Mesenchymal stem cell (in vitro differentiated cells and primary cell): ENCODE measurements around the gene NDUFS6.
"Not testable (repeated sequence)": the region's sequence is repeated elsewhere in the genome, so short reads cannot be mapped to it uniquely, and the experiment has no call there.

Experiments used
- DNase-seq: peaks from one replicate; pipeline ENCODE4 v3.0.0-alpha.2; 2013
- H2AFZ ChIP-seq: one replicate; pipeline ENCODE4 v1.6.1; 2013; ENCODE audit warnings: low read depth, mild to moderate bottlenecking, control low read depth, inconsistent platforms, low read length, moderate library complexity
- H2AK5ac ChIP-seq: 2 replicates; pipeline ENCODE4 v1.6.1; 2013; ENCODE audit warnings: low read length, moderate library complexity, mild to moderate bottlenecking, inconsistent platforms; ENCODE audit not compliant: severe bottlenecking
- H2BK120ac ChIP-seq: one replicate; pipeline ENCODE4 v1.6.1; 2013; ENCODE audit warnings: low read depth, mild to moderate bottlenecking, inconsistent platforms, low read length, moderate library complexity
- H2BK12ac ChIP-seq, 2 experiments: one replicate each; pipeline ENCODE4 v1.6.1; 2013; ENCODE audit warnings: inconsistent platforms in 2 of 2, low read length in 2 of 2, mild to moderate bottlenecking in 2 of 2, moderate library complexity in 2 of 2, control low read depth in 1 of 2
- H2BK15ac ChIP-seq: one replicate; pipeline ENCODE4 v1.6.1; 2013; ENCODE audit warnings: mild to moderate bottlenecking, low read depth, inconsistent platforms; ENCODE audit not compliant: poor library complexity, severe bottlenecking
- H2BK5ac ChIP-seq: 2 replicates; pipeline ENCODE4 v1.6.1; 2013; ENCODE audit warnings: low read depth, mild to moderate bottlenecking, low read length, control low read depth, inconsistent platforms; ENCODE audit not compliant: poor library complexity, severe bottlenecking
- H3K14ac ChIP-seq, 2 experiments: one replicate each; pipeline ENCODE4 v1.6.1; 2013; ENCODE audit warnings: inconsistent platforms in 2 of 2, low read length in 2 of 2, control low read depth in 1 of 2, mild to moderate bottlenecking in 1 of 2, moderate library complexity in 1 of 2
- H3K18ac ChIP-seq, 2 experiments: one replicate each; pipeline ENCODE4 v1.6.1; 2013; ENCODE audit warnings: inconsistent platforms in 2 of 2, low read length in 2 of 2, control low read depth in 1 of 2, low read depth in 1 of 2, mild to moderate bottlenecking in 1 of 2
- H3K23ac ChIP-seq, 2 experiments: one replicate each; pipeline ENCODE4 v1.6.1; 2013; ENCODE audit warnings: inconsistent platforms in 2 of 2, low read length in 2 of 2, mild to moderate bottlenecking in 2 of 2, moderate library complexity in 2 of 2, control low read depth in 1 of 2
- H3K27ac ChIP-seq: 2 replicates; pipeline ENCODE4 v1.5.1; 2013; ENCODE audit warnings: mild to moderate bottlenecking, moderate library complexity, low read length, control low read depth, inconsistent platforms; ENCODE audit not compliant: poor library complexity, severe bottlenecking
- H3K27me3 ChIP-seq, 2 experiments: 2 replicates each; pipeline versions ENCODE4 v1.6.1 to v1.7.0; 2013; ENCODE audit warnings: low read length in 2 of 2, mild to moderate bottlenecking in 2 of 2, moderate library complexity in 2 of 2, control low read depth in 1 of 2, inconsistent platforms in 1 of 2; ENCODE audit not compliant: control insufficient read depth in 1 of 2, insufficient read depth in 1 of 2
- H3K36me3 ChIP-seq, 2 experiments: 2 replicates each; pipeline versions ENCODE4 v1.6.1 to v1.7.0; 2013; ENCODE audit warnings: low read length in 2 of 2, control low read depth in 1 of 2, inconsistent platforms in 1 of 2, low read depth in 1 of 2, mild to moderate bottlenecking in 1 of 2; ENCODE audit not compliant: insufficient read depth in 2 of 2, control insufficient read depth in 1 of 2
- H3K4ac ChIP-seq, 2 experiments: one replicate each; pipeline ENCODE4 v1.6.1; 2013; ENCODE audit warnings: inconsistent platforms in 2 of 2, low read length in 2 of 2, mild to moderate bottlenecking in 2 of 2, moderate library complexity in 2 of 2, control low read depth in 1 of 2, low read depth in 1 of 2
- H3K4me1 ChIP-seq: 2 replicates; pipeline ENCODE4 v1.6.1; 2013; ENCODE audit warnings: low read depth, low read length, control low read depth; ENCODE audit not compliant: control insufficient read depth, insufficient read depth
- H3K4me2 ChIP-seq: 2 replicates; pipeline ENCODE4 v1.6.1; 2013; ENCODE audit warnings: low read length, mild to moderate bottlenecking, inconsistent platforms; ENCODE audit not compliant: poor library complexity, severe bottlenecking
- H3K4me3 ChIP-seq, 2 experiments: 2 replicates each; pipeline versions ENCODE4 v1.5.1 to v1.7.0; 2013; ENCODE audit warnings: low read length in 2 of 2, mild to moderate bottlenecking in 2 of 2, control low read depth in 1 of 2, low read depth in 1 of 2; ENCODE audit not compliant: insufficient read depth in 1 of 2
- H3K79me1 ChIP-seq: replicated peaks from 2 replicates; pipeline ENCODE4 v1.6.1; 2013; ENCODE audit warnings: mild to moderate bottlenecking, control low read depth, low read length, inconsistent platforms; ENCODE audit not compliant: poor library complexity, severe bottlenecking
- H3K9ac ChIP-seq: 2 replicates; pipeline ENCODE4 v1.7.0; 2013; ENCODE audit warnings: mild to moderate bottlenecking, low read length, moderate library complexity
- H3K9me3 ChIP-seq: 2 replicates; pipeline ENCODE4 v1.7.0; 2013; ENCODE audit warnings: mild to moderate bottlenecking, low read length; ENCODE audit not compliant: control insufficient read depth
- H4K8ac ChIP-seq: one replicate; pipeline ENCODE4 v1.6.1; 2013; ENCODE audit warnings: inconsistent platforms, mild to moderate bottlenecking, low read length, moderate library complexity
- H4K91ac ChIP-seq: one replicate; pipeline ENCODE4 v1.6.1; 2013; ENCODE audit warnings: mild to moderate bottlenecking, low read length, inconsistent platforms
- WGBS: methylation state at CpG from one replicate; pipeline ENCODE4 v1.1.7; 2013; ENCODE audit warnings: mixed read lengths; 5-methylcytosine and 5-hydroxymethylcytosine counted together

NDUFS6 gene

DNA sequence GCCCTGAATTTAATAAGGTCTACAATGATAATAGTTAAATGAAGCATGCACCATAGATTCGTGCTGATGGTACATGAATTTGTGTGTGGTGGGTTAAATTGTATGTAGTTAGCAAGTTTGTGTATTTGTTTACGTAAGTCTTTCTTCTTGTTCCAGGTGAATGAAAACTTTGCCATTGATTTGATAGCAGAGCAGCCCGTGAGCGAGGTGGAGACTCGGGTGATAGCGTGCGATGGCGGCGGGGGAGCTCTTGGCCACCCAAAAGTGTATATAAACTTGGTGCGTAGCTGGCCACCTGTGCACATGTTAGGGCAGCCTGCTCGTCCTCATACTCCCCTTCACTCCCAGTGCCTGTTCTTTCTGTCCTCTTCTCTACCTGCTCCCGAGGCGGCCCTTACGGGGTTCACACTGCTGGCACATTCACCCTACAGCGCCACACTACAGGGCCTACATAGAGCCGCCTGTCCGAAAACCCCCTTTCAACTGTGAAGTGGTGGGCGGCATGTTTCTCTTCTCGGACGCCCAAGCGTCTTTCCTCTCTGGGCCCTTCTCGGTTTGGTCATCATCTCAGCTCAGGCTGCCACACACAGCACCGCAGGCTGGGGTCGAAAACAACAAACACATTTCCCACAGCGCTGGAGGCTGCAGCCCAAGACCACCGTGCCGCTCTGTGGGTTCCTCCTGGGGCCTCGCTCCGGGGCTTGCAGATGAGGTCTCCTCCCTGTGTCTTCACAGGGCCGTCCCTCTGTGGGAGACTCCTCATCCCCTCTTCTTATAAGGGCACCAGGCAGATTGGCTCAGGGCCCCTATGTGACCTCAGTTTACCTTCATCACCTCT, 13.2 kb downstream of the NDUFS6 start:
- H3K23ac ChIP-seq = no peak overlapping the region
- peaks cover 67 to 95% of the 10 kb centered on the region in 2 experiments for H3K36me3 ChIP-seq
- no peak overlapping the region for H2AFZ ChIP-seq

DNA sequence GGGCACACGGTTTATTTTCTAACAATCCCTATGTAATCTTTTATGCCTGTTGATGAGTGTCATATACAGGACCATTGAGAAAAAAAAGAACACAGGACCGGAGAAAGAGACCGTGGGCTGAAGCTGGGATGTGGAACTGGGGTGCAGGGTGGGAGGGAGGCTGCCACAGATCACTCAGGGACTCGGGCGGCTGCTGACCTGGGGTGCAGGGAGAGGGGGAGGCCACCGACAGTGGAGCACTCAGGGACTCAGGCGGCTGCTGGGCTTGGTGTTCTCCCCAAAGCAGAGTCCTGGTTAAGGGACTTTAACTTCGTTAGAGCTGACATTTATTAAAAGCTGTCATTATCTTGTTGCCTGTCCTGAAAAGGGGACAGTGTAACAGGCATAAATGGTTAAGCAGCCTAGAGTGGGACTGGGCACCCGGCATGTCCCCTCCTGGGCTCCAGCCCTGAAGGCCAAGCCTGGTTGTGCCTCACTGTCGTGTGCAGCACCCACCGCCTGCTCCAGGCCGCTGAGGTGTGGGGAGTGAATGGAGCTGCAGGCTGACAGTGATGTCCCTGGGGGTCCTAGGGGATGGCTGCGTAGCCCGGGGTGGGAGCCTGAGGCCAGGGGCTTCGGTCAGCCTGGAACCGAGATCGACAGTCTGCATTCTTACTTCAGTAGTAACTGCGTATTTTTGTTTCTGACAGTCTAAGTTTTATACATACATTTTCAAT, 14.0 kb downstream of the NDUFS6 start:
- Histone ChIP-seq H2AFZ (no peak overlapping the region), H3K27ac (no peak overlapping the region), H2BK12ac (no peak overlapping the region), H3K18ac (no peak overlapping the region), H3K4me2 (no peak overlapping the region), H4K91ac (no peak overlapping the region), H3K79me1 (peaks cover 41% of the 10 kb centered on the region), H3K9ac (no peak overlapping the region), H3K27me3 (no peaks in the 10 kb centered on the region), H2BK15ac (no peak overlapping the region), H3K36me3 (peaks cover 59 to 95% of the 10 kb centered on the region in 2 experiments), H3K14ac (no peak overlapping the region), H2BK120ac (no peak overlapping the region), H3K4me3 (no peak overlapping the region), H4K8ac (no peak overlapping the region), H3K4ac (no peak overlapping the region), H3K23ac (no peak overlapping the region), H2AK5ac (no peak overlapping the region), H3K9me3 (no peaks in the 10 kb centered on the region), H2BK5ac (no peak overlapping the region), H3K4me1 (no peaks in the 10 kb centered on the region)
- DNase-seq = no peak
- WGBS = 97% methylated on average over 14 of the region's 18 CpGs

More for the DNA sequence above, 13.2 kb downstream of the NDUFS6 start:
- Histone ChIP-seq H2BK12ac (no peak overlapping the region), H2BK15ac (no peak overlapping the region), H4K91ac (no peak overlapping the region), H2BK5ac (no peak overlapping the region), H4K8ac (no peak overlapping the region), H3K9ac (no peak overlapping the region), H3K9me3 (no peaks in the 10 kb centered on the region), H3K14ac (no peak overlapping the region), H3K27me3 (no peaks in the 10 kb centered on the region), H3K4ac (no peak overlapping the region), H3K18ac (no peak overlapping the region), H3K4me3 (no peak overlapping the region), H2AK5ac (no peak overlapping the region), H3K4me1 (peaks cover under 1% of the 10 kb centered on the region), H3K79me1 (peaks cover 44% of the 10 kb centered on the region), H3K27ac (no peak overlapping the region), H3K4me2 (no peak overlapping the region), H2BK120ac (no peak overlapping the region)
- DNase-seq = no peak
- 97% methylated on average over 30 of the region's 30 CpGs for whole genome bisulfite sequencing

DNA sequence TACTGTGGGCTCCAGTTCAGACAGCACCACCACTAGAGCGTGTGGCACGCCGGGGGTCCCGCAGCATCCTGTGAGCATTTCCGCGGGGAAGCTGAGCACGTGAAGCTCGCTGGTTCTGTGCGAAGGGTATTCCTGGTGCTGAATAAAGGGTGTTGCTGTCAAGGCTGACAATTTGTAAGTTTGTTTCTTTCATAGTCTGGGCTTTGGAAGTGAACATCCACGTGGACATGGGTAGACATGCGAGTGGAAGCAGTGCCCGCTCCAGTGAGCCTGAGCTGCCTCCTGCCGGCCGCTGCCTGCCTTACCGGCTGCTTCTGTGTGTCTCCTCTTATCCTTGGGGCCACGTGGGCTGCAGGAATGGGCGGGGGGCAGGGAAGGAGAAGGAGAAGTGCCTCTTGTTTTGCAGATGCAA, 14.7 kb downstream of the NDUFS6 start:
- WGBS = 93% methylated on average over 17 of the region's 17 CpGs
- H2BK5ac ChIP-seq = no peak overlapping the region
- H2AK5ac ChIP-seq = no peak overlapping the region
- no peak overlapping the region for H2AFZ ChIP-seq
- peaks cover 59 to 95% of the 10 kb centered on the region in 2 experiments for H3K36me3 ChIP-seq
- H3K27ac ChIP-seq = no peak overlapping the region
- H3K4me3 ChIP-seq = no peak overlapping the region
- H3K4me2 ChIP-seq = no peak overlapping the region
- H3K4ac ChIP-seq = no peak overlapping the region
- no peaks in the 10 kb centered on the region for H3K4me1 ChIP-seq
- H4K8ac ChIP-seq = no peak overlapping the region
- no peak overlapping the region for H2BK12ac ChIP-seq
- H3K14ac ChIP-seq = no peak overlapping the region
- H3K9me3 ChIP-seq = no peaks in the 10 kb centered on the region
- H4K91ac ChIP-seq = no peak overlapping the region
- peaks cover 42% of the 10 kb centered on the region for H3K79me1 ChIP-seq
- H3K18ac ChIP-seq = no peak overlapping the region
- no peak overlapping the region for H3K9ac ChIP-seq
- no peak overlapping the region for H2BK120ac ChIP-seq
- DNase-seq = no peak
- no peak overlapping the region for H3K23ac ChIP-seq
- no peaks in the 10 kb centered on the region for H3K27me3 ChIP-seq
- no peak overlapping the region for H2BK15ac ChIP-seq

DNA sequence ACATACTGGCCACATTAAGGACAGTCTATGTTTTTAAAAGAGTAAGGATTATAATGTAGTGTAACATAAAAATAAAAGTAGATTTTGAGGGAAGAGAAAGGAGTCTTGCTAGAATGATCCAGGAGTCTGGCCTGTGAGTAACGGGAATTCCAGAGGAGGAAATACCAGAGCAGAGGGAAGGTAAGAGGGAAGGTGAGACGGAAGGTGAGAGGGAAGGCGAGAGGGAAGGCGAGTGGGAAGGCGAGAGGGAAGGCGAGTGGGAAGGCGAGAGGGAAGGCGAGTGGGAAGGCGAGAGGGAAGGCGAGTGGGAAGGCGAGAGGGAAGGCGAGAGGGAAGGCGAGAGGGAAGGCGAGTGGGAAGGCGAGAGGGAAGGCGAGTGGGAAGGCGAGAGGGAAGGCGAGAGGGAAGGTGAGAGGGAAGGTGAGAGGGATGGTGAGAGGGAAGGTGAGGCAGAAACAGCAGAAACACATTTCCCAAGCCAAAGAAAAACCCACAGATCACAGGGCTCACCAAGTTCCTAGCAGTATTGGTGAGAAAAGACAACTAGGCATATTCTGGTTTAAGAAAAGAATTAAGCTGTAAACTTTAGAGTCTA, 15.4 kb downstream of the NDUFS6 start:
- H2BK120ac ChIP-seq, H2BK5ac ChIP-seq, H3K27ac ChIP-seq, H4K91ac ChIP-seq, H3K4me2 ChIP-seq, H3K27me3 ChIP-seq, H2BK12ac ChIP-seq, H3K23ac ChIP-seq, H3K4ac ChIP-seq, H3K9ac ChIP-seq, H3K14ac ChIP-seq, H3K4me3 ChIP-seq, H4K8ac ChIP-seq, H3K9me3 ChIP-seq, DNase-seq, H2BK15ac ChIP-seq, H2AK5ac ChIP-seq, H2AFZ ChIP-seq, H3K4me1 ChIP-seq, H3K18ac ChIP-seq: not testable (repeated sequence)
- WGBS = 99% methylated on average over 14 of the region's 18 CpGs
- Histone ChIP-seq H3K79me1 (peaks cover 39% of the 10 kb centered on the region), H3K36me3 (peaks cover 66 to 95% of the 10 kb centered on the region in 2 experiments)
